ENCODE results near the gene CDK14.
"Not testable (repeated sequence)": the region's sequence is repeated elsewhere in the genome, so short reads cannot be mapped to it uniquely, and the experiment has no call there.

Gene CDK14

GRCh38 chr7:90736968-90737939, 141.1 kb downstream of the CDK14 start:
- intact Hi-C loops (cut with micrococcal nuclease): no loop called here
- Mint-ChIP-seq H3K9me3 (peaks cover 26% of the 10 kb centered on the region), H3K27me3 (no peaks in the 10 kb centered on the region), H3K27ac (no peak overlapping the region), H3K4me3 (no peak overlapping the region), H3K36me3 (ENCODE audit: low read depth) (peaks cover 33% of the 10 kb centered on the region), H3K4me1 (ENCODE audit: low read depth) (peaks cover 11% of the 10 kb centered on the region)

- intact Hi-C loops (cut with micrococcal nuclease): no loop called here
- Mint-ChIP-seq H3K4me3 (no peak overlapping the region), H3K27ac (no peak overlapping the region), H3K36me3 (ENCODE audit: low read depth) (peaks cover 23% of the 10 kb centered on the region), H3K27me3 (no peaks in the 10 kb centered on the region), H3K4me1 (ENCODE audit: low read depth) (peaks cover 11% of the 10 kb centered on the region), H3K9me3 (peaks cover 16% of the 10 kb centered on the region)
Measured at GRCh38 chr7:90738249-90738648, 142.1 kb downstream of the CDK14 start.

GRCh38 chr7:90739716-90740115, 143.6 kb downstream of the CDK14 start:
- Mint-ChIP-seq H3K27ac (no peak overlapping the region), H3K36me3 (ENCODE audit: low read depth) (peaks cover 10% of the 10 kb centered on the region), H3K9me3 (peaks cover 2% of the 10 kb centered on the region), H3K27me3 (no peaks in the 10 kb centered on the region), H3K4me1 (ENCODE audit: low read depth) (peaks cover 11% of the 10 kb centered on the region), H3K4me3 (no peak overlapping the region)
- intact Hi-C loops (cut with micrococcal nuclease): no loop called here

GRCh38 chr7:90740386-90740785, 144.3 kb downstream of the CDK14 start:
- peaks cover 11% of the 10 kb centered on the region for H3K4me1 Mint-ChIP-seq (ENCODE audit: low read depth)
- no peak overlapping the region for H3K27ac Mint-ChIP-seq
- H3K36me3 Mint-ChIP-seq (ENCODE audit: low read depth): peaks cover 3% of the 10 kb centered on the region
- intact Hi-C loops (cut with micrococcal nuclease): no loop called here
- no peaks in the 10 kb centered on the region for H3K9me3 Mint-ChIP-seq
- H3K27me3 Mint-ChIP-seq: no peaks in the 10 kb centered on the region
- no peak overlapping the region for H3K4me3 Mint-ChIP-seq

- intact Hi-C loops (cut with micrococcal nuclease): no loop called here
- Mint-ChIP-seq H3K9me3 (no peaks in the 10 kb centered on the region), H3K4me3 (no peak overlapping the region), H3K27ac (no peak overlapping the region), H3K36me3 (ENCODE audit: low read depth) (no peaks in the 10 kb centered on the region), H3K4me1 (ENCODE audit: low read depth) (no peaks in the 10 kb centered on the region), H3K27me3 (no peaks in the 10 kb centered on the region)
Measured at GRCh38 chr7:90743626-90744025, 147.5 kb downstream of the CDK14 start.

- peaks cover 8% of the 10 kb centered on the region for H3K4me1 Mint-ChIP-seq (ENCODE audit: low read depth)
- H3K4me3 Mint-ChIP-seq: no peak overlapping the region
- intact Hi-C loops (cut with micrococcal nuclease): no loop called here
- H3K36me3 Mint-ChIP-seq (ENCODE audit: low read depth): no peaks in the 10 kb centered on the region
- H3K27me3 Mint-ChIP-seq: no peaks in the 10 kb centered on the region
- no peaks in the 10 kb centered on the region for H3K9me3 Mint-ChIP-seq
- no peak overlapping the region for H3K27ac Mint-ChIP-seq
Measured at GRCh38 chr7:90747516-90747915, 151.4 kb downstream of the CDK14 start.

GRCh38 chr7:90749262-90749661, 153.1 kb downstream of the CDK14 start:
- intact Hi-C loops (cut with micrococcal nuclease): no loop called here
- H3K27me3 Mint-ChIP-seq: no peaks in the 10 kb centered on the region
- peaks cover 8% of the 10 kb centered on the region for H3K4me1 Mint-ChIP-seq (ENCODE audit: low read depth)
- no peaks in the 10 kb centered on the region for H3K9me3 Mint-ChIP-seq
- no peak overlapping the region for H3K4me3 Mint-ChIP-seq
- H3K27ac Mint-ChIP-seq: no peak overlapping the region
- no peaks in the 10 kb centered on the region for H3K36me3 Mint-ChIP-seq (ENCODE audit: low read depth)

- Mint-ChIP-seq H3K36me3 (ENCODE audit: low read depth) (no peaks in the 10 kb centered on the region), H3K27me3 (no peaks in the 10 kb centered on the region), H3K27ac (no peak overlapping the region), H3K4me3 (no peak overlapping the region), H3K4me1 (ENCODE audit: low read depth) (peaks cover 8% of the 10 kb centered on the region), H3K9me3 (no peaks in the 10 kb centered on the region)
- intact Hi-C loops (cut with micrococcal nuclease): no loop called here
Measured at GRCh38 chr7:90749774-90750173, 153.7 kb downstream of the CDK14 start.

GRCh38 chr7:90751595-90751994, 155.5 kb downstream of the CDK14 start:
- H3K27ac Mint-ChIP-seq: no peak overlapping the region
- H3K4me3 Mint-ChIP-seq: no peak overlapping the region
- no peaks in the 10 kb centered on the region for H3K36me3 Mint-ChIP-seq (ENCODE audit: low read depth)
- intact Hi-C loops (cut with micrococcal nuclease): no loop called here
- no peaks in the 10 kb centered on the region for H3K27me3 Mint-ChIP-seq
- H3K4me1 Mint-ChIP-seq (ENCODE audit: low read depth): peaks cover 8% of the 10 kb centered on the region
- no peaks in the 10 kb centered on the region for H3K9me3 Mint-ChIP-seq

GRCh38 chr7:90752051-90752450, 155.9 kb downstream of the CDK14 start:
- no peaks in the 10 kb centered on the region for H3K36me3 Mint-ChIP-seq (ENCODE audit: low read depth)
- H3K4me3 Mint-ChIP-seq: no peak overlapping the region
- no peaks in the 10 kb centered on the region for H3K9me3 Mint-ChIP-seq
- H3K27ac Mint-ChIP-seq: no peak overlapping the region
- intact Hi-C loops (cut with micrococcal nuclease): no loop called here
- peaks cover 8% of the 10 kb centered on the region for H3K4me1 Mint-ChIP-seq (ENCODE audit: low read depth)
- no peaks in the 10 kb centered on the region for H3K27me3 Mint-ChIP-seq

GRCh38 chr7:90755041-90755440, 158.9 kb downstream of the CDK14 start:
- Mint-ChIP-seq H3K27ac (no peak overlapping the region), H3K9me3 (no peaks in the 10 kb centered on the region), H3K36me3 (ENCODE audit: low read depth) (no peaks in the 10 kb centered on the region), H3K27me3 (no peaks in the 10 kb centered on the region), H3K4me1 (ENCODE audit: low read depth) (peaks cover 8% of the 10 kb centered on the region), H3K4me3 (no peak overlapping the region)
- intact Hi-C loops (cut with micrococcal nuclease): no loop called here

GRCh38 chr7:90756366-90756765, 160.2 kb downstream of the CDK14 start:
- Mint-ChIP-seq H3K9me3 (no peaks in the 10 kb centered on the region), H3K4me1 (ENCODE audit: low read depth) (peaks cover 8% of the 10 kb centered on the region), H3K4me3 (no peak overlapping the region), H3K36me3 (ENCODE audit: low read depth) (no peaks in the 10 kb centered on the region), H3K27ac (no peak overlapping the region), H3K27me3 (no peaks in the 10 kb centered on the region)
- intact Hi-C loops (cut with micrococcal nuclease): no loop called here

- H3K27me3 Mint-ChIP-seq; H3K4me1 Mint-ChIP-seq (ENCODE audit: low read depth); intact Hi-C loops (cut with micrococcal nuclease); H3K27ac Mint-ChIP-seq; H3K9me3 Mint-ChIP-seq; H3K4me3 Mint-ChIP-seq; H3K36me3 Mint-ChIP-seq (ENCODE audit: low read depth): not testable (repeated sequence)
Measured at GRCh38 chr7:90757565-90757950, 161.4 kb downstream of the CDK14 start.

- no peaks in the 10 kb centered on the region for H3K27me3 Mint-ChIP-seq
- no peaks in the 10 kb centered on the region for H3K4me1 Mint-ChIP-seq (ENCODE audit: low read depth)
- no peaks in the 10 kb centered on the region for H3K36me3 Mint-ChIP-seq (ENCODE audit: low read depth)
- H3K4me3 Mint-ChIP-seq: no peak overlapping the region
- no peak overlapping the region for H3K27ac Mint-ChIP-seq
- no peaks in the 10 kb centered on the region for H3K9me3 Mint-ChIP-seq
- intact Hi-C loops (cut with micrococcal nuclease): no loop called here
Measured at GRCh38 chr7:90758933-90759562, 162.9 kb downstream of the CDK14 start.

Data from dendritic cell treated with granulocyte-macrophage colony-stimulating factor and Interleukin-4, amounts not matched to agents 40 ng/mL and 50 ng/mL, for 4 days (primary cell).